OCI-LY7 (cell line): ENCODE data around the gene TAF11L5.
"Not testable (repeated sequence)": the region's sequence is repeated elsewhere in the genome, so short reads cannot be mapped to it uniquely, and the experiment has no call there.

Experiments used
- CTCF ChIP-seq: fragments of 200-600 bp; sonication (generic); conservative IDR thresholded peaks from 2 replicates; pipeline ENCODE4 v1.5.1; 2014; ENCODE audit warnings: mild to moderate bottlenecking, antibody characterized with exemption, low read length, moderate library complexity, mixed read lengths
- EZH2phosphoT487 ChIP-seq: fragments of 200-600 bp; sonication (generic); IDR thresholded peaks from 2 replicates; pipeline ENCODE4 v1.6.1; 2018; ENCODE audit warnings: low read depth, borderline replicate concordance, mild to moderate bottlenecking, mixed run types, antibody characterized with exemption, low read length, moderate library complexity, mixed read lengths

DNA sequence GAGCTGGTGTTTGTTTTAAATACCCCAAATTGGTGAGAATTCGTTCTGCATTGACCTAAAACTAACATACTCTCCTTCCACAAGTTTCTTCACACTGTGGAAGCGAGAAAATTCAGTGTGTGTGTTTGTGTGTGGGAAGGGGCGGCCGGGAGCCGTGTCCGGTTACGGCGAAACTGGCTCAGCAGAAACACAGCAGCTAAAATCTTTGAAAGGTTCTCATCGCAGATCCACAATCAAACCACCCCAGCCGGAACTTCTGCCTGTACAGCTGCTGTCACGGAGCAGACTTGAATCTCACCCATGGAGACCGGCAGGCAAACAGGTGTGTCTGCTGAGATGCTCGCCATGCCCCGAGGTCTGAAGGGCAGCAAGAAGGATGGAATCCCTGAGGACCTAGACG, 7.0 kb upstream of the TAF11L5 start, which contains the start of gene TAF11L3:
- TF ChIP-seq CTCF, EZH2phosphoT487: not testable (repeated sequence)
